Upper lobe of left lung (tissue), 4 donors: ENCODE data around the gene COG5.

Experiments used
- EP300 ChIP-seq, 4 donors: sonication (generic); formaldehyde crosslinking; IDR thresholded peaks; one replicate each; pipeline ENCODE4 v1.5.1; 2017; ENCODE audit warnings: antibody characterized with exemption in 4 of 4, control low read depth in 2 of 4
- POLR2A ChIP-seq, 4 donors: fragments of 450-650 bp; IDR thresholded peaks; one replicate each; pipeline ENCODE4 v1.5.1; 2016 to 2017; ENCODE audit warnings: antibody characterized with exemption in 4 of 4, mild to moderate bottlenecking in 2 of 4
- TF ChIP-seq, protein P1 (sequence below), 6 experiments: fragments of 450-650 bp in 4 of 6; fragments of 200-600 bp in 2 of 6; sonication (generic) in 2 of 6; IDR thresholded peaks; one replicate each; pipeline ENCODE4 v1.5.1; 2016 to 2019; ENCODE audit warnings: antibody characterized with exemption in 6 of 6

DNA sequence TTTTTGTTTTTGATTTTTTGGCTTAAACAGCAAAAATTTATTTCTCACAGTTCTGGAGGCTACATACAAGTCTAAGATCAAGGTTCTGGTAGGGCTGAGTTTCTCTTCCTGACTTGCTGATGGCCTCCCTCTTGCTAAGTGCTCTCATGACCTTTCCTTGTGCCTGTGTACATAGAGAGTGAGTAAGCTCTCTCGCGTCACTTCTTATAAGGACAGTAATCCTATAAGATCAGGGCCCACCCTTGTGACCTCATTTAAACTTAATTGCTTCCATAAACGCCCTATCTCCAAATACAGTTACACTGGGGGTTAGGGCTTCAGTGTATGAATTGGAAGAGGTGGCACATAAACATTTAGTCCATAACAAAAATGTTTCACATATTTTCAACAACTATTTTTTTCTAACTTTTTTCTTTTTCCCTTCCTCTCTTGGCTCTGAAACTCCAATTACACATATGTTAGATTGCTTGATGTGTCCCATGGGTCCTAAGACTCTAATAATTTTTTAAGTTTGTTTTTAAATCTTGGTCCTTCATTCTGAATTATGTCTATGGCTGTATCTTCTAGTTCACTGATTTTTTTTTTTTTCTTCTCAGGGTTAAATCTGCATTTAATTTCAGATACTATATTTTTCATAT is 245.1 kb downstream of the COG5 start:
- TF ChIP-seq, protein P1, sequence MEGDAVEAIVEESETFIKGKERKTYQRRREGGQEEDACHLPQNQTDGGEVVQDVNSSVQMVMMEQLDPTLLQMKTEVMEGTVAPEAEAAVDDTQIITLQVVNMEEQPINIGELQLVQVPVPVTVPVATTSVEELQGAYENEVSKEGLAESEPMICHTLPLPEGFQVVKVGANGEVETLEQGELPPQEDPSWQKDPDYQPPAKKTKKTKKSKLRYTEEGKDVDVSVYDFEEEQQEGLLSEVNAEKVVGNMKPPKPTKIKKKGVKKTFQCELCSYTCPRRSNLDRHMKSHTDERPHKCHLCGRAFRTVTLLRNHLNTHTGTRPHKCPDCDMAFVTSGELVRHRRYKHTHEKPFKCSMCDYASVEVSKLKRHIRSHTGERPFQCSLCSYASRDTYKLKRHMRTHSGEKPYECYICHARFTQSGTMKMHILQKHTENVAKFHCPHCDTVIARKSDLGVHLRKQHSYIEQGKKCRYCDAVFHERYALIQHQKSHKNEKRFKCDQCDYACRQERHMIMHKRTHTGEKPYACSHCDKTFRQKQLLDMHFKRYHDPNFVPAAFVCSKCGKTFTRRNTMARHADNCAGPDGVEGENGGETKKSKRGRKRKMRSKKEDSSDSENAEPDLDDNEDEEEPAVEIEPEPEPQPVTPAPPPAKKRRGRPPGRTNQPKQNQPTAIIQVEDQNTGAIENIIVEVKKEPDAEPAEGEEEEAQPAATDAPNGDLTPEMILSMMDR (IDR thresholded peaks at IDR 0.05) = no peak
- TF ChIP-seq EP300 (IDR thresholded peaks at IDR 0.05) (no peak), POLR2A (IDR thresholded peaks at IDR 0.05) (no peak)
